Measurements from ENCODE around the gene LRRC10B.
A peak's percentile ranks its signal among the peaks of the same experiment; 100 is the strongest.

The LRRC10B gene

GRCh38 chr11:61487342-61488025 is 21.1 kb upstream of the LRRC10B start:
- no peak for DNase-seq

DNA sequence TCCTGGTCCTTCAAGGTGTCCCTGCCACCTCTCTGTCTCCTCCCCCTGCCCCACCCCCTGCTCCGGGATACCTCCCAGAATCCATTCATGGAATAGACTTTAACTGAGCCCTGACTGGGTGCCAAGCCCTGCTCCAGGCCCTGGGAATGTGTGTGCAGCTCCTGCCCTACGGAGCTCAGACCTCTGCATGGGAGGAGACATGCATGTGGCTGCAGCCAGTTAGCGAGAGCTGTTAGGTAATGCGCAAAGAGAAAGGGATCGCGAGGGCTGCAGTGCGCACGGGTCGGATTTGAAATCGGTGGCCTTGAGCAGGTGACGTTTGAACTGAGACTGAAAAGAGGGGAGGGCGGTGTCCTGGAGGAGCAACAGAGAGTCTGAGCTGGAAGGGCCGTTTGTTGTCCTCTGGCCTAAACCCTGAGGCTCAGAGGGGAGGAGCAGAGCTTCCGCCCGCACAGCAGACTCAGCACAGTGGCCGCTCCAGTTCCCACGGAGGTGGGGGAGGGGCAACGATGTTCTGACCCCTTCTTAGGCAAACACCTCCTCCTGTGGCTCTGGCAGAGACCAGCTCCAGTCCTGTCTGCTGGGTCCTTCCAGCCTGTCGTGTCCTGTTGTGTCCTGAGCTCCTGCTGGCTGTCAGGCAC is 19.8 kb upstream of the LRRC10B start:
- DNase-seq: no peak

GRCh38 chr11:61489833-61490721 is 18.5 kb upstream of the LRRC10B start:
- DNase-seq: no peak

- DNase-seq: no peak
These were observed 16.7 kb upstream of the LRRC10B start for GRCh38 chr11:61491736-61492395.

- no peak for DNase-seq
These were observed 14.1 kb upstream of the LRRC10B start for GRCh38 chr11:61494381-61494961.

- DNase-seq: no peak
These were observed 12.5 kb upstream of the LRRC10B start for GRCh38 chr11:61495801-61496601.

- DNase-seq: no peak
These were observed 11.7 kb upstream of the LRRC10B start for GRCh38 chr11:61496602-61497400.

GRCh38 chr11:61497473-61497872 is 11.1 kb upstream of the LRRC10B start:
- DNase-seq: no peak

GRCh38 chr11:61497876-61498275 is 10.7 kb upstream of the LRRC10B start:
- no peak for DNase-seq

GRCh38 chr11:61498767-61499341 is 9.7 kb upstream of the LRRC10B start:
- DNase-seq: no peak

DNA sequence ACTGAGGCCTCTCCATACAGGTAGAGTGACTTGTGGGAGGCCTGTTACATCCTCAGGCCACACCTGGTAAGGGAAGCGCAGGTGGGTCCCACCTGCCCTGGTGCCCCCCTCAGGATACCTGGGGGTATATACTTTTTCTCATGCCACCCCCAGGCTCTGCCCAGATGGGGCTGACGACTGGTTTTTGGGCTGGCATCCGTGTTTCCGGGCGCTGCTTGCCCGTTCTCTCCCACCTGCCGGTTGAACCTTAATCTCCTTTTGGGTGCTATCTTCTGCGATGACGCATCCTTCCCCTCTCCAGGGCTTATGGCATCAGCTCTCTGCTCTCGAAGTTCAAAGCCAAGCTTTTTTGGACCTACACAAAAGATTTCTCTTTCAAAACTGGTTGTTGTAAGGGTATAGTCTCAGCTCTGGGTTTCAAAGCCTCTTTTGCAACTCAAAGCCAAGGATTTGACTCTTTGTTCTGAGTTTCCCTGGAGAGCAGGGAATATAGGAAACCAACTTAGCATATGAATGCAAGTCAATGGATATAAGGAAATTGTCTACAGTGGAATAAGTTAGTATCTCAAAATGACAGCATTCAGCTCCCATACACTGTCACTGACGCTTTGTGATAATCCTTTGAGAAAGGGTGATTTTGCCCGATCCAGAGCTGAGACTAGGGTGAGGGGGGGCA is 8.6 kb upstream of the LRRC10B start:
- DNase-seq: no peak

DNA sequence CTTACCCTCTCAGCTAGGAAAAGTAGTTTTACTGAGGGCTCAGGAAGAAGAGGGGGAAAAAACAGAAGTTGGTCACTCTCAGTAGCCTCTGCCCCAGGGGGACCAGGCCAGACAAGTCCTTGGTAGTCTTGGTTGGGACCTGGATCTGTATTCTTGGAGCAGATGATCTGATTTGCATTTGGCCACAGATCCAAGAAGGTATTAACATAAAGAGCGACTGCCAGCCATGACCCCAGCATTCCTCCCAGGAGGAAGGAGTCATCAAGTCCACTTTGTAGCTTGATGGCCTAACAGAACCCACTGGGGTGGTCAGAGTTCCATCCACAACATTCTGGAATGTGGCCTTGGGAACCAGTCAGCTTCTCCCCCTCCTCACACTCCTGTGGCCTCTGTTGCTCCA is 6.0 kb upstream of the LRRC10B start:
- no peak for DNase-seq

DNA sequence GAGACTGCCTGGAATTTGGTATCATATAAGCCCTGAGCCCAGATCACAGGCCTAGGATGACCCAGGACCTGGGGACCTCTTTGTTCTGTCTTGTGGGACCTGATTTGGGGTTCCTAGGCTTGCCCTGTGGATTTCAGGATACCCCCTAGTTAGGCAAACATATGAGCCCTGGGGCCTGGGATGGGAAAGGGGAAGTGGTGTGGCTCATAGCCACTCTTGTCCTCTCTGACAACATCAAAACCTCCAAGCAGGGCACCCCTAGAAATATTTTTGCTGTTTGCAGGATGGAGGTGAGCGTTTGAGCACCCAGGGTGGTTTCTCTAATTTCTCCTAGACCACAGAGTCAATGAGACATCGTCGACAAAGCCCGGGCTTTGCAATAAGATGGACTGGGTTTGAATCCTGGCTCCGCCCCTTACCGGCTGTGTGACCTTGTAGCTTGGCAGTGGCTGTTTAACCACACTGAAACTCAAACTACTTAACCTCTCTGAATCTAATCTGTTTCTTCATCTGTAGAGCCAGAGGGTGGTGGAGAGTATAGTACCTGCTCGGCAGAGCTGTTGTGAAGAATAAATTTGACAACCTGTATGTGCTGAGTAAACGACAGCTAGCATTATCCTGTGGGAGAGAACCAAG is 5.3 kb upstream of the LRRC10B start:
- DNase-seq: no peak

- DNase-seq: no peak
These were observed 3.4 kb upstream of the LRRC10B start for GRCh38 chr11:61505106-61505505.

- no peak for DNase-seq
These were observed 2.9 kb upstream of the LRRC10B start for GRCh38 chr11:61505640-61506155.

DNA sequence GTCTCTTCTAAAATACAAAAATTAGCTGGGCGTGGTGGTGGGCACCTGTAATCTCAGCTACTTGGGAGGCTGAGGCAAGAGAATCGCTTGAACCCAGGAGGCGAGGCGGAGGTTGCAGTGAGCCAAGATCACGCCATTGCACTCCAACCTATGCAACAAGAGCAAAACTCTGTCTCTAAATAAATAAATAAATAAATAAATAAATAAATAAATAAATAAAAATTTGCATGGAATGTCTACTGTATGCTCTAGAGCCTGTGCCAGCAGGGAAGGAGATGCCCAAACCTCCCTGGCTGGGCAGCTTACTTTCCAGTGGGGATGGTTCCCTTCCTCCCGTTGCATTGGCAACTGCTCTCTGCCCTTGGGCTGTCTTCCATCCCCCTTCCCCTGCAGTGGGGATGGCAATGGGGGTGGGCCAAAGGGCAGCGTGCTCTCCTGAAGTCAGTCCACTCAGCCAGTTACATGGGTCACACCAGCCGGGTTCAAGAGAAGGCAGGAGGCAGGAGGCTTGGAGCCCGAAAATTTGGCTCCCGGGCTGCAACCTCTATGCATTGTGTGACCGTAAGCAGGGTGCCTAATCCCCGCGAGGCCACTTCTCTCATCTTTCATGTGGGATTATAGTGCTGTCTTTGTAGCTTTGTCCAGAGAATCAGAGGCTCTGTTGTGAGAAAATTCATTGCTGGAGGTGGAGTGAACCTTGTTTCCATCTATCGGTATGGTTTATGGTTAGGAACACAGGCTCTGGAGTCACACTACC is 1.4 kb upstream of the LRRC10B start:
- no peak for DNase-seq

GRCh38 chr11:61509043-61510029 is 787 bp downstream of the LRRC10B start:
- DNase-seq: peak; percentile 89
